Karpas-422 (cell line): ENCODE results near the gene RNF103. TPM values are rescaled to one million over a fixed set of nuclear protein-coding genes. Genes with fewer than 3 reads are reported as not detected.

Source experiments
- DNase-seq: peaks from one replicate; pipeline ENCODE4 v3.0.0-alpha.2; 2015
- H2AFZ ChIP-seq: fragments of 200-600 bp; sonication (generic); 2 replicates; pipeline ENCODE4 v1.6.1; 2014; ENCODE audit warnings: antibody characterized with exemption, low read length, mixed read lengths
- H3K27ac ChIP-seq: fragments of 200-600 bp; sonication (generic); 2 replicates; pipeline ENCODE4 v1.5.1; 2014; ENCODE audit warnings: mild to moderate bottlenecking, low read length, moderate library complexity
- H3K27me3 ChIP-seq: fragments of 200-600 bp; sonication (generic); 2 replicates; pipeline ENCODE4 v1.6.1; 2014; ENCODE audit warnings: low read length, mixed read lengths
- H3K36me3 ChIP-seq: fragments of 200-600 bp; sonication (generic); 2 replicates; pipeline ENCODE4 v1.6.1; 2014; ENCODE audit warnings: low read length, mixed read lengths; ENCODE audit not compliant: insufficient read depth
- H3K4me1 ChIP-seq: fragments of 200-600 bp; sonication (generic); 2 replicates; pipeline ENCODE4 v1.6.1; 2014; ENCODE audit warnings: mild to moderate bottlenecking, low read length, mixed read lengths
- H3K4me2 ChIP-seq: fragments of 200-600 bp; sonication (generic); 2 replicates; pipeline ENCODE4 v1.6.1; 2014; ENCODE audit warnings: low read length, low read depth, mild to moderate bottlenecking; ENCODE audit not compliant: poor library complexity, severe bottlenecking
- H3K4me3 ChIP-seq: fragments of 200-600 bp; sonication (generic); 2 replicates; pipeline ENCODE4 v1.5.1; 2014; ENCODE audit warnings: mild to moderate bottlenecking, antibody characterized with exemption, low read length, mixed read lengths
- H3K79me2 ChIP-seq: fragments of 200-600 bp; sonication (generic); 2 replicates; pipeline ENCODE4 v1.6.1; 2014; ENCODE audit warnings: mild to moderate bottlenecking, low read length, mixed read lengths
- H3K9ac ChIP-seq: fragments of 200-600 bp; sonication (generic); 2 replicates; pipeline ENCODE4 v1.6.0; 2014; ENCODE audit warnings: low read length
- H3K9me2 ChIP-seq: fragments of 200-600 bp; sonication (generic), shearing (Covaris generic); replicated peaks from 2 replicates; pipeline ENCODE4 v1.6.0; 2014; ENCODE audit warnings: mild to moderate bottlenecking, low read length, moderate library complexity; ENCODE audit not compliant: insufficient read depth
- H3K9me3 ChIP-seq: fragments of 300-700, 200-600 bp; sonication (generic); 2 replicates; pipeline ENCODE4 v1.6.1; 2014; ENCODE audit warnings: low read length, mixed read lengths
- H4K20me1 ChIP-seq: fragments of 200-600 bp; sonication (generic); 2 replicates; pipeline ENCODE4 v1.6.1; 2014; ENCODE audit warnings: mild to moderate bottlenecking, antibody characterized with exemption, low read length, low read depth; ENCODE audit not compliant: insufficient read depth
- total RNA-seq: library from RNA; depleted of rRNA; stranded (reverse); fragments of >200 nt; shearing (Covaris generic); gene quantifications from 2 replicates; pipeline ENCODE4 v1.2.3, GENCODE V29; 2014; ENCODE audit warnings: low replicate concordance

Gene RNF103
- total RNA-seq, 1 experiment from 2014 or later, result 37.8 TPM

GRCh38 chr2:86622519-86623042, 1.1 kb downstream of the RNF103 start:
- peaks cover 39% of the 10 kb centered on the region for H3K4me1 ChIP-seq
- H3K27me3 ChIP-seq, result no peaks in the 10 kb centered on the region
- H3K9me3 ChIP-seq, result no peaks in the 10 kb centered on the region
- no peaks in the 10 kb centered on the region for H3K9me2 ChIP-seq
- H3K4me3 ChIP-seq, result peak overlapping the region; percentile 77
- peak overlapping the region; percentile 61; the same call in 1 of the 2 replicates for H2AFZ ChIP-seq
- H3K9ac ChIP-seq, result peak overlapping the region; percentile 84
- peak overlapping the region; percentile 72 for H3K27ac ChIP-seq
- peaks cover 18% of the 10 kb centered on the region for H3K36me3 ChIP-seq
- H3K79me2 ChIP-seq, result peaks cover 53% of the 10 kb centered on the region
- H4K20me1 ChIP-seq, result no peaks in the 10 kb centered on the region; the same call in 1 of the 2 replicates
- DNase-seq, result peak; percentile 82
- H3K4me2 ChIP-seq, result peak overlapping the region; percentile 82

DNA sequence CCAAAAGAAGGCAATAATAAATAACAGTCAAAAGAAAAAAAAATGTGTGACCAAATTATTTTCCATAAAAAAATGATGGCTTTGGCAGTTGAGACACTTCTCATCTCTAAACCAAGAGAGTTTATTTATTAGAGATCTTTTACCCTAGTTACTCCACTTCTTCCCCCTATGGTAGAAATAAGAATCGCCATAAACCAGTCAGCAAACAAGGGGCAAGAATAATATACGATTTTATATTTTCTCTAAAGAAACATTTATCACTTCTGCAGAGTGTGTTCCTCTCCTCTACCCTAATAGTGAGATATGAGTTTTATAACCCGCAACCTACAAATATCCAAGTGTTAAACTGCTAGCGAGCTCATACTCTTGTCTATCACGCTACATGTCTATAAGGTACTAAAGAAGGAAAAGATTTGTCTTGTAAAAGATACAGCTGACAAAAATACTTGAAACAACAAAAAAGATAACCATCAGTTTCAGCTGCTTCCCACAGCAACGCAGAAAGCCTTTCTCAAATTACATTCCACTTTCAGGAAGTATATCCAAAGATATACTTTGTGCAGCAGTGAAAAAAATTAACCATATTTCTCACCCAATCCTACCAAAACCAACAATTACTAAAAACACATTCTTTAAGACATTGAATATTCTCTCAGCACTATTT, 2.3 kb downstream of the RNF103 start:
- peak; percentile 64 for DNase-seq
- Histone ChIP-seq H3K4me2 (peak overlapping the region; percentile 82), H3K36me3 (peaks cover 29% of the 10 kb centered on the region), H3K4me1 (peaks cover 46% of the 10 kb centered on the region), H4K20me1 (no peaks in the 10 kb centered on the region; the same call in 1 of the 2 replicates), H3K9ac (peak overlapping the region; percentile 84), H3K27ac (peak overlapping the region; percentile 72), H3K9me3 (no peaks in the 10 kb centered on the region), H3K9me2 (no peaks in the 10 kb centered on the region), H3K27me3 (no peaks in the 10 kb centered on the region), H3K4me3 (peak overlapping the region; percentile 77), H3K79me2 (peaks cover 65% of the 10 kb centered on the region), H2AFZ (no peak overlapping the region)

DNA sequence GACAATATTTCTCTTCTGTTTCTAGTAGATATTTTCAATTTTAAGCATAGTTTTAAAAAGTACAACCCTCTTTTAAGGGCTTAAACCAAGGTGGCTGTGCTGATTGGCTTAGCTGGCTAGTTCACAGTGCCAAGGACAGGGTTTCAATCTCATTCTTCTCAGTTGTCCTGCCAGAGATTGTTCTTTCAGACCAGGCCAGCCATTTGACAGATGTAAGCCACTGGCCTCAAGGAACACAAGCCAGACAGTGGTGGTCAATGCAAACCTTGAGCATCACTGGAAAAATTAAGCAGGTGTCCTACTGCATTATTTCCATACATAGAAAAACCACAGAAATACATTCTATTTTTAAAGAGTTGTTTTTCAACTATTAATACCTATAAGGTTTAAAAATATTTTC, 5.9 kb downstream of the RNF103 start:
- no peak overlapping the region for H3K4me3 ChIP-seq
- no peak for DNase-seq
- H3K36me3 ChIP-seq, result peaks cover 48% of the 10 kb centered on the region
- H3K9me2 ChIP-seq, result no peaks in the 10 kb centered on the region
- H3K9me3 ChIP-seq, result no peaks in the 10 kb centered on the region
- H3K79me2 ChIP-seq, result peaks cover 88% of the 10 kb centered on the region
- H4K20me1 ChIP-seq, result no peaks in the 10 kb centered on the region; the same call in 1 of the 2 replicates
- no peak overlapping the region for H3K9ac ChIP-seq
- peak overlapping the region; percentile 14 for H3K4me2 ChIP-seq
- H2AFZ ChIP-seq, result no peak overlapping the region
- no peak overlapping the region for H3K27ac ChIP-seq
- H3K27me3 ChIP-seq, result no peaks in the 10 kb centered on the region
- H3K4me1 ChIP-seq, result peaks cover 49% of the 10 kb centered on the region

GRCh38 chr2:86617153-86617552, 6.5 kb downstream of the RNF103 start:
- Histone ChIP-seq H4K20me1 (no peaks in the 10 kb centered on the region; the same call in 1 of the 2 replicates), H3K4me3 (no peak overlapping the region), H3K27me3 (no peaks in the 10 kb centered on the region), H3K9me3 (no peaks in the 10 kb centered on the region), H3K4me1 (peaks cover 49% of the 10 kb centered on the region), H3K79me2 (peaks cover 88% of the 10 kb centered on the region), H3K4me2 (no peak overlapping the region), H3K9ac (no peak overlapping the region), H2AFZ (no peak overlapping the region), H3K27ac (no peak overlapping the region), H3K36me3 (peaks cover 50% of the 10 kb centered on the region), H3K9me2 (no peaks in the 10 kb centered on the region)
- no peak for DNase-seq

DNA sequence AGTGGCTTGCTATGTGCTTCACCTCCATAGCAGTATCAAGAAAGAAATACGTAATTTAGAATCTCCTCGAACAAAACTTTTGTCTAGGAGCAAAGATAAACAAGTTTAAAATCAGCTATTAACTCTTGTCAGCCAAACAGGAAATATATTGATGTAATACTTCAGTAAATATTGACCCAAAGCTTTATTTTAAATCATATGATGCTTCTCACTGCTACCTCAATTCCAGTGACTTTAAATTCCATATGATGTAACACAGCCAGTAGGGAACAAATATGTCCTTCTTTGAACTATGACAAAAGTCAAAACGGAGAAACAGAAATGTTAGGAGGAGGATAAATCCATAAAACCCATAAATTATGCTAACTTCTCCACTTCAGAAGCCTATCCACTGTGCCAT, 7.2 kb downstream of the RNF103 start:
- no peak for DNase-seq
- no peaks in the 10 kb centered on the region for H4K20me1 ChIP-seq
- H2AFZ ChIP-seq, result no peak overlapping the region
- H3K27ac ChIP-seq, result no peak overlapping the region
- no peak overlapping the region for H3K4me3 ChIP-seq
- H3K9me2 ChIP-seq, result no peaks in the 10 kb centered on the region
- H3K9me3 ChIP-seq, result no peaks in the 10 kb centered on the region
- H3K4me1 ChIP-seq, result peaks cover 49% of the 10 kb centered on the region
- peaks cover 56% of the 10 kb centered on the region for H3K36me3 ChIP-seq
- no peaks in the 10 kb centered on the region for H3K27me3 ChIP-seq
- H3K9ac ChIP-seq, result no peak overlapping the region
- H3K79me2 ChIP-seq, result peaks cover 87% of the 10 kb centered on the region
- no peak overlapping the region for H3K4me2 ChIP-seq

- H3K4me3 ChIP-seq, result no peak overlapping the region
- H3K36me3 ChIP-seq, result peaks cover 65% of the 10 kb centered on the region
- no peaks in the 10 kb centered on the region for H3K9me2 ChIP-seq
- no peak overlapping the region for H3K4me2 ChIP-seq
- no peaks in the 10 kb centered on the region for H3K27me3 ChIP-seq
- no peaks in the 10 kb centered on the region for H4K20me1 ChIP-seq
- no peak overlapping the region for H3K27ac ChIP-seq
- no peaks in the 10 kb centered on the region for H3K9me3 ChIP-seq
- no peak overlapping the region for H2AFZ ChIP-seq
- peaks cover 43% of the 10 kb centered on the region for H3K4me1 ChIP-seq
- DNase-seq, result no peak
- peaks cover 81% of the 10 kb centered on the region for H3K79me2 ChIP-seq
- no peak overlapping the region for H3K9ac ChIP-seq
Observed at GRCh38 chr2:86615596-86615995, 8.1 kb downstream of the RNF103 start.

DNA sequence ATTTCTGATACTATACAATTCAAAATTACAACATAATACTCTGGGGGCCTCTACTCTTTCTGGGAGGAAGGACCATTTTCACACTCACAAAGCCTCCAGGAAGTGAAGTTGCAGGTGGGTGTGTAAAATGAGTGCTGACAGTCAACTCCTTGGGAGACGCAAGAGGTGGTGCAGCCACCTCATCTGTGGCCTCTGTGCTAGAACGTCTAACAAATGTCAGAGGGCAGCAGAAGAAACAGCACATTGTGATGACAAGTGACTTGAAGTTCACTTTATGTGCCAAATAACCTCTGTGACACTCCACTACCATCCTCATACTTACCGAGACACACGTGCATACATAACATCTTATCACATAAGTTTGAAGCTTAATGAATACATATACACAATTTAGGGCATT, 10.2 kb downstream of the RNF103 start:
- Histone ChIP-seq H3K4me3 (no peak overlapping the region), H3K9ac (no peak overlapping the region), H3K36me3 (peaks cover 58% of the 10 kb centered on the region), H3K4me2 (no peak overlapping the region), H3K9me3 (no peaks in the 10 kb centered on the region), H2AFZ (no peak overlapping the region), H3K9me2 (no peaks in the 10 kb centered on the region), H4K20me1 (no peaks in the 10 kb centered on the region), H3K4me1 (peaks cover 25% of the 10 kb centered on the region), H3K79me2 (peaks cover 68% of the 10 kb centered on the region), H3K27me3 (no peaks in the 10 kb centered on the region), H3K27ac (no peak overlapping the region)
- no peak for DNase-seq

- Histone ChIP-seq H3K36me3 (peaks cover 51% of the 10 kb centered on the region), H4K20me1 (no peaks in the 10 kb centered on the region), H3K9me3 (no peaks in the 10 kb centered on the region), H3K4me2 (no peak overlapping the region), H3K79me2 (peaks cover 43% of the 10 kb centered on the region), H3K9me2 (no peaks in the 10 kb centered on the region), H3K4me3 (no peak overlapping the region), H3K27me3 (no peaks in the 10 kb centered on the region), H2AFZ (no peak overlapping the region), H3K27ac (no peak overlapping the region), H3K9ac (no peak overlapping the region), H3K4me1 (peaks cover 9% of the 10 kb centered on the region)
- no peak for DNase-seq
Observed at GRCh38 chr2:86610871-86611270, 12.8 kb downstream of the RNF103 start.
